ENCODE results near the gene ZFP91. TPM values are rescaled to one million over a fixed set of nuclear protein-coding genes. Genes with fewer than 3 reads are reported as not detected.
A peak's percentile ranks its signal among the peaks of the same experiment; 100 is the strongest.

The ZFP91 gene
- total RNA-seq, 1 experiment from 2014 or later: 58.6 TPM

GRCh38 chr11:58629857-58630256, 51.0 kb downstream of the ZFP91 start:
- DNase-seq (ENCODE audit: low read depth, low spot score) (peak; percentile 22), ATAC-seq (peak; percentile 78)
- H4K20me1 ChIP-seq (ENCODE audit: insufficient read depth): no peaks in the 10 kb centered on the region
- no peaks in the 10 kb centered on the region for H3K27me3 ChIP-seq (ENCODE audit: insufficient read depth, low read length)
- H3K4me1 ChIP-seq (ENCODE audit: control insufficient read depth in 1 of 2, insufficient read depth in 2 of 2, low read length in 2 of 2): peaks cover 8 to 25% of the 10 kb centered on the region in 2 experiments
- H3K4me2 ChIP-seq (ENCODE audit: low read length): no peak overlapping the region
- peaks cover 0 to 5% of the 10 kb centered on the region in 2 experiments; a peak in 1 of 4 replicates for H3K36me3 ChIP-seq (ENCODE audit: control insufficient read depth in 1 of 2, insufficient read depth in 2 of 2, low read length in 2 of 2)
- ChIA-PET POLR2A (interaction anchor here (1.1 kb wide), 1 partner anchor 25 kb away, joined by 3 read pairs; no protein-coding TSS in a partner anchor), RAD21 (ENCODE audit: low non-redundant PET in 1 of 2, low total read pairs in 2 of 2, uncharacterized antibody in 2 of 2, unreplicated experiment in 2 of 2) (interaction anchor here in 1 of 2 experiments (0.9 to 1.1 kb wide), 2 partner anchors 53 to 159 kb away, joined by 3 read pairs; no protein-coding TSS in a partner anchor), CTCF (interaction anchor here (0.6 to 2.0 kb wide), 19 partner anchors 9 to 528 kb away, joined by 3 to 15 read pairs (median 5); partner anchors contain the start of gene ZFP91)
- H3K27ac ChIP-seq (ENCODE audit: low read depth, low read length): no peak overlapping the region
- no peak overlapping the region for H2AFZ ChIP-seq (ENCODE audit: low read depth, low read length, poor library complexity, severe bottlenecking)
- H3K4me3 ChIP-seq (replicated peaks in 1 of 2; ENCODE audit: low read depth in 1 of 2, low read length in 2 of 2): no peak overlapping the region
- BruUV-seq (replicated peaks): no TSS peak
- intact Hi-C loops (cut with micrococcal nuclease): no loop called here
- H3K9me3 ChIP-seq (ENCODE audit: control insufficient read depth in 1 of 2, insufficient read depth in 1 of 2, low read depth in 1 of 2, low read length in 2 of 2): no peaks in the 10 kb centered on the region
- no peaks in the 10 kb centered on the region for H3K79me2 ChIP-seq (ENCODE audit: insufficient read depth, low read length)
- no peaks in the 10 kb centered on the region for H3K9me2 ChIP-seq (ENCODE audit: insufficient read depth)
- TF ChIP-seq POLR2AphosphoS5 (IDR thresholded peaks at IDR 0.05; ENCODE audit: low read depth, low read length) (no peak), EZH2phosphoT487 (IDR thresholded peaks at IDR 0.05; ENCODE audit: borderline replicate concordance) (no peak), SRF (IDR thresholded peaks at IDR 0.05; ENCODE audit: low read depth) (no peak), CEBPB (IDR thresholded peaks at IDR 0.05; ENCODE audit: low read depth) (no peak), RAD21 (IDR thresholded peaks at IDR 0.05; ENCODE audit: low read depth) (peak; percentile 58), CTCF (IDR thresholded peaks at IDR 0.05 in 2 of 3, conservative IDR thresholded peaks at IDR 0.05 in 1 of 3; ENCODE audit: borderline replicate concordance in 1 of 3, insufficient read depth in 1 of 3, low read depth in 2 of 3, low read length in 2 of 3) (peak; percentile 52 to 75 (median 67); a peak in 5 of 6 replicates), SP1 (IDR thresholded peaks at IDR 0.05; ENCODE audit: low read depth) (no peak)
- H3K9ac ChIP-seq (ENCODE audit: low read length): no peak overlapping the region

- ATAC-seq (no peak), DNase-seq (ENCODE audit: low read depth, low spot score) (no peak)
- Histone ChIP-seq H3K4me1 (ENCODE audit: control insufficient read depth in 1 of 2, insufficient read depth in 2 of 2, low read length in 2 of 2) (peaks cover 8 to 15% of the 10 kb centered on the region in 2 experiments), H3K9me2 (ENCODE audit: insufficient read depth) (no peaks in the 10 kb centered on the region), H3K4me2 (ENCODE audit: low read length) (no peak overlapping the region), H3K27me3 (ENCODE audit: insufficient read depth, low read length) (no peaks in the 10 kb centered on the region), H3K36me3 (ENCODE audit: control insufficient read depth in 1 of 2, insufficient read depth in 2 of 2, low read length in 2 of 2) (peaks cover 0 to 5% of the 10 kb centered on the region in 2 experiments; a peak in 1 of 4 replicates), H3K79me2 (ENCODE audit: insufficient read depth, low read length) (no peaks in the 10 kb centered on the region), H4K20me1 (ENCODE audit: insufficient read depth) (no peaks in the 10 kb centered on the region), H3K4me3 (replicated peaks in 1 of 2; ENCODE audit: low read depth in 1 of 2, low read length in 2 of 2) (no peak overlapping the region), H3K27ac (ENCODE audit: low read depth, low read length) (no peak overlapping the region), H3K9me3 (ENCODE audit: control insufficient read depth in 1 of 2, insufficient read depth in 1 of 2, low read depth in 1 of 2, low read length in 2 of 2) (no peaks in the 10 kb centered on the region), H2AFZ (ENCODE audit: low read depth, low read length, poor library complexity, severe bottlenecking) (no peak overlapping the region), H3K9ac (ENCODE audit: low read length) (no peak overlapping the region)
- RAD21 ChIA-PET (ENCODE audit: low non-redundant PET in 1 of 2, low total read pairs in 2 of 2, uncharacterized antibody in 2 of 2, unreplicated experiment in 2 of 2): no interaction called here
- BruUV-seq (replicated peaks): no TSS peak
- POLR2A ChIA-PET: no interaction called here
- CTCF ChIA-PET: no interaction called here
- no peak for TF ChIP-seq JUND (IDR thresholded peaks at IDR 0.05)
- TF ChIP-seq CEBPB (IDR thresholded peaks at IDR 0.05; ENCODE audit: low read depth): no peak
- TF ChIP-seq POLR2A (IDR thresholded peaks at IDR 0.05; ENCODE audit: borderline replicate concordance, extremely low read depth, insufficient read depth, insufficient read length): no peak
- TF ChIP-seq SRF (IDR thresholded peaks at IDR 0.05; ENCODE audit: low read depth): no peak
- TF ChIP-seq EZH2phosphoT487 (IDR thresholded peaks at IDR 0.05; ENCODE audit: borderline replicate concordance): no peak
- TF ChIP-seq ZNF274 (IDR thresholded peaks at IDR 0.05; ENCODE audit: low read depth, low read length): no peak
- no peak for TF ChIP-seq ATF3 (IDR thresholded peaks at IDR 0.05)
- no peak for TF ChIP-seq MAX (IDR thresholded peaks at IDR 0.05)
- TF ChIP-seq REST (IDR thresholded peaks at IDR 0.05; ENCODE audit: low read depth): no peak
- intact Hi-C loops (cut with micrococcal nuclease): no loop called here
These were observed 52.5 kb downstream of the ZFP91 start for GRCh38 chr11:58631378-58631777.
